ENCODE data around the gene ATP5F1E. TPM values are rescaled to one million over a fixed set of nuclear protein-coding genes. Genes with fewer than 3 reads are reported as not detected.

The ATP5F1E gene
- total RNA-seq, 1 donor: 34.4 TPM

DNA sequence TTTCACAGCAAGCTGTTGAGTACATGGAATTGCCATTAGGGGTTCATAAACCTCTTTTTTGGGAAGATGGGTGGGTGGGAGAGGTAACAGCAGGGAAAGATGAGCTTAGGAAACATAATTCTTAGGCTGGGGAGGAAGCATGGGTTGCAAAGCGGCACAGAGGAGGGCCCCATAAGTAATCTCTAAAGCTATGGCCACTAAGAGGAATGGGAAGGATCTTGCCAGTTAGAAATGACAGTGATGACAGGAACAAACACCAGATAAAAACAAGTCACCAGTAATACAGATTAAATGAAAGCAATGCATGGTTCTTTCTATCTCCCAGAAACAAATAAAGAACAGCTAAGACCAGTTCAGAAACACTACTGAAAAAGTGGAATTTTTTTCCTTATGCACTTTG is 41.4 kb upstream of the ATP5F1E start:
- TF ChIP-seq, protein P1, sequence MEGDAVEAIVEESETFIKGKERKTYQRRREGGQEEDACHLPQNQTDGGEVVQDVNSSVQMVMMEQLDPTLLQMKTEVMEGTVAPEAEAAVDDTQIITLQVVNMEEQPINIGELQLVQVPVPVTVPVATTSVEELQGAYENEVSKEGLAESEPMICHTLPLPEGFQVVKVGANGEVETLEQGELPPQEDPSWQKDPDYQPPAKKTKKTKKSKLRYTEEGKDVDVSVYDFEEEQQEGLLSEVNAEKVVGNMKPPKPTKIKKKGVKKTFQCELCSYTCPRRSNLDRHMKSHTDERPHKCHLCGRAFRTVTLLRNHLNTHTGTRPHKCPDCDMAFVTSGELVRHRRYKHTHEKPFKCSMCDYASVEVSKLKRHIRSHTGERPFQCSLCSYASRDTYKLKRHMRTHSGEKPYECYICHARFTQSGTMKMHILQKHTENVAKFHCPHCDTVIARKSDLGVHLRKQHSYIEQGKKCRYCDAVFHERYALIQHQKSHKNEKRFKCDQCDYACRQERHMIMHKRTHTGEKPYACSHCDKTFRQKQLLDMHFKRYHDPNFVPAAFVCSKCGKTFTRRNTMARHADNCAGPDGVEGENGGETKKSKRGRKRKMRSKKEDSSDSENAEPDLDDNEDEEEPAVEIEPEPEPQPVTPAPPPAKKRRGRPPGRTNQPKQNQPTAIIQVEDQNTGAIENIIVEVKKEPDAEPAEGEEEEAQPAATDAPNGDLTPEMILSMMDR (IDR thresholded peaks at IDR 0.05; ENCODE audit: insufficient read depth, low read length): no peak
- H3K4me3 ChIP-seq (ENCODE audit: low read depth, low read length): no peak overlapping the region
- no peak for DNase-seq (ENCODE audit: low read depth)

DNA sequence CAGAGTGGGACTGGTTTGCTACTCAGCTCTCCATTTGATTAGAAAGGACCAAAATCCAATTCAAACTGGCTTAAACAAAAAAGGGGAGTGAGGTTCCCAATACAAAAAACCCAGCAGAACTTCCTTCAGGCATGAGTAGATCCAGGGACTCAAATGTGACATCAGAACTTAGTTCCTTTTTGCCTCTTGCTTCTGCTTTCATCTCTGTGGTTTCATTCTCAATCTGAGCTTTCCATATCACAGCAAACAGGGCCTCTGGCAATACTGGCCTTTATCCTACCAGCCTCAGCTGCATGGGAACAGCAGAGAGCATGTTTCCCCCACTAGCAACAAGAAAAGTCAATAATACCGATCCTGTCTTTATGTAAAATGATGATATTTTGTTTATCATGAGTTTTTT is 39.1 kb upstream of the ATP5F1E start:
- TF ChIP-seq, protein P1 (IDR thresholded peaks at IDR 0.05; ENCODE audit: insufficient read depth, low read length): no peak
- no peak for DNase-seq (ENCODE audit: low read depth)
- no peak overlapping the region for H3K4me3 ChIP-seq (ENCODE audit: low read depth, low read length)

DNA sequence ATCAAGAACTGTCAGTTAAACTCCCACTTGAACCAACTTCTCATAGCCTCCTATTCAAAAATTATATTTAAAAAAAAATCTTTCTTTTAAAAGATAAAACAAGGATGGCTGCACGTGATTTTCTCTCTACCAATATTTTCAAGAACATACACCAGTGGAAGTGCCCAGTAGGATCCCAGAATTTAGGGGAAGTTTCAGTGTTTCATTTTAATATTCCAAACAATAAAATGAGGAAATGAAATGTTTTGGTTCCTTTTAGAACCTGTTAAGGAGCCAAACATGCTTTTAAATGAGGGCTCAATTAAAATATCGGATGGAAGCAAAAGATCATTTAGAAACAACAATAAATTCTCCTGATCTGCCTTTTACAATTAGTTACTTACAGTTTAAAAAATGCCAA is 36.9 kb upstream of the ATP5F1E start:
- no peak for DNase-seq (ENCODE audit: low read depth)
- TF ChIP-seq, protein P1 (IDR thresholded peaks at IDR 0.05; ENCODE audit: insufficient read depth, low read length): no peak
- no peak overlapping the region for H3K4me3 ChIP-seq (ENCODE audit: low read depth, low read length)

DNA sequence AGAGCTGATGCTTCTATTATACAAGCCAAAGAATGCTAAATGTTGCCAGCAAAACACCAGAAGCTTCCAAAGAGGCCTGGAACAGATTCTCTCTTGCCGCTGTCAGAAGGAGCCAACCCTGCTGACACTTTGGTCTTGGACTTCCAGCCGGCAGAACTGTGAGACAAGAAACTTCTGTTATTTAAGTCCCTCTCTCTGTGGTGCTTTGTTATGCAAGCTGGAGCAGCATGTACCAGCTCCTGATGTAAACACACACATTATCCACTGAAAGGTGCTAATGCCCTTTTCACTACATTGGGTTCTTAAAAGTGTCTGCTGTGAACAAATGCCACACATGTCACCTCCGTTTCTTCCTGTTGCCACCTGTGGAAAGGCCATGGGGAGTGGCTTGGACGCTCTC is 36.4 kb upstream of the ATP5F1E start:
- TF ChIP-seq, protein P1 (IDR thresholded peaks at IDR 0.05; ENCODE audit: insufficient read depth, low read length): no peak
- no peak for DNase-seq (ENCODE audit: low read depth)
- H3K4me3 ChIP-seq (ENCODE audit: low read depth, low read length): no peak overlapping the region

DNA sequence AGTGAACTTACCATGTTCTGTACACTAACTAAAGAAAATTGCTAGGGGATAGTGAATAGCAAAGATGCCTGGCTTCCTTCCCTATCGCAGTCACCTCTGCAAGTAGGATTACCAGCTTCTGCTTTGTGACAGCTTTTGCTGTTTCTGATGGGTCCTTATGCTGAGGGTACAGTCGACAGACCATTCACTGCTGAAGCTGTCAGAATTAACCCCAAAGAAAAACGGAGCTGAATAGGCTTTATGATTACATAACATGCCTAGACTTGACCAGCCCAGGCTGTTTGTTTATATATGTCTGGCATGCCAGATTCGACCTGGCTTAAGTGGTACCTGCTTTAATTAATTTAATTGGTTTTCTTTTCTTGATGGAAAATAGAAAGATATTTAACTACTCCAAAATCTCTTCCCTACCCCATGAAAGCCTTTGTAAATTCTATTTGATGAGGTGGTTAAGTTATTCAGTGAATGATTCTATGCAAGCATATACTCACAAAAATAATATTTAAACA is 32.1 kb upstream of the ATP5F1E start:
- TF ChIP-seq, protein P1 (IDR thresholded peaks at IDR 0.05; ENCODE audit: insufficient read depth, low read length): no peak
- H3K4me3 ChIP-seq (ENCODE audit: low read depth, low read length): no peak overlapping the region
- no peak for DNase-seq (ENCODE audit: low read depth)

DNA sequence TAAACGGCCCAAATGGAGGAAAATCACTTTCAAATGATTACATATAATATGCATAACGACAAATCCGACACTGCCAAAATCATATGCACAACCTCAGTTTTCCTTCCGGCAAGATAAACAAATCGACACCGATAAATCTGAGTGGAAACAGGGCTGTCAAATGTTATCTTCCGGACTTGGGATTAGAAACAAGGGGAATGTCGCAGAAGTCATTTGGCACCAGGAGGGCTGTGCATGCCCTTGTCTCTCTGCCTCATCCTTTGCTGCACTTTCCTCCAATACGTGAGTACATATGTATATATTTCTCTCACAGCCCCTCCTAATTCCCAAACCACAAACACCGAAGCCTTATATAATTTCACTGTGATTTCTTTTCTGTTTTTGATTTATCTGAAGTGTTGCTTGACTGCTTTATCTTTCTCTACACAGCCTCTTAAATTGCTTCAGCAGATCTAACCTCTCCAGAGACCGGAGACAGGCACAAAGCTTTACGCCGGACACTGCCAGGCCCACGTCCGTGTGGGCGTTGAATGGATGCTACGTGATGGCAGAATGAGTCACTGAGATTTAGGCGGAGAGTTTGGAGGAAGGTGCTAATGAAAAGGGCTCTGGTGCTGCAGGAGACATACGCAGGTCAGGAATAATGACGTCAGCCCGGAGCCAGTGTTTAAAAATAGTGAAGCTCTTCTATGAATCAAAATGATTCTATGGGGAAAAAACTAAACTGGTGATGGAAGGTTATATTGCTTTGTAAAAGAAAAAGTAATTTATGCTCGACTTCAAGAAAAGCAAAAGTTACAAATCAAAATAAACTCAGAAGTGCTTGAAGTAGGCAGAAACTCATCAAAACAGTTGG is 31.5 kb upstream of the ATP5F1E start:
- peak; percentile 72 for DNase-seq (ENCODE audit: low read depth)
- TF ChIP-seq, protein P1 (IDR thresholded peaks at IDR 0.05; ENCODE audit: insufficient read depth, low read length): no peak
- peak overlapping the region; percentile 26 for H3K4me3 ChIP-seq (ENCODE audit: low read depth, low read length)
